Muscle layer of duodenum (tissue), 2 donors: ENCODE data around the gene BAIAP2.

Source experiments
- H3K27ac ChIP-seq: one replicate; pipeline ENCODE4 v1.7.0; 2013; ENCODE audit warnings: mild to moderate bottlenecking, low read length
- H3K27me3 ChIP-seq: one replicate; pipeline ENCODE4 v1.7.0; 2013; ENCODE audit warnings: low read depth, mild to moderate bottlenecking, control low read depth, low read length
- H3K36me3 ChIP-seq, 2 donors: one replicate each; pipeline ENCODE4 v1.7.0; 2013; ENCODE audit warnings: low read length in 2 of 2, control low read depth in 1 of 2, mild to moderate bottlenecking in 1 of 2; ENCODE audit not compliant: insufficient read depth in 2 of 2, control insufficient read depth in 1 of 2
- H3K4me1 ChIP-seq, 2 donors: one replicate each; pipeline ENCODE4 v1.7.0; 2013; ENCODE audit warnings: low read length in 2 of 2, mild to moderate bottlenecking in 2 of 2, control low read depth in 1 of 2, moderate library complexity in 1 of 2; ENCODE audit not compliant: insufficient read depth in 2 of 2, control insufficient read depth in 1 of 2
- H3K4me3 ChIP-seq, 2 donors: one replicate each; pipeline ENCODE4 v1.7.0; 2013; ENCODE audit warnings: low read length in 2 of 2, low read depth in 1 of 2, mild to moderate bottlenecking in 1 of 2
- H3K9me3 ChIP-seq, 2 donors: one replicate each; pipeline ENCODE4 v1.7.0; 2013; ENCODE audit warnings: low read length in 2 of 2, control low read depth in 1 of 2, mild to moderate bottlenecking in 1 of 2; ENCODE audit not compliant: control insufficient read depth in 1 of 2
- donor health status: healthy.

BAIAP2 gene

GRCh38 chr17:81033535-81034167 lies 1.3 kb upstream of the BAIAP2 start:
- Histone ChIP-seq H3K36me3 (peaks cover 0 to 8% of the 10 kb centered on the region in 2 donors), H3K4me1 (peaks cover 14 to 49% of the 10 kb centered on the region in 2 donors), H3K27ac (no peak overlapping the region), H3K4me3 (peak overlapping the region; percentile 66 to 70), H3K27me3 (no peaks in the 10 kb centered on the region), H3K9me3 (no peaks in the 10 kb centered on the region)

DNA sequence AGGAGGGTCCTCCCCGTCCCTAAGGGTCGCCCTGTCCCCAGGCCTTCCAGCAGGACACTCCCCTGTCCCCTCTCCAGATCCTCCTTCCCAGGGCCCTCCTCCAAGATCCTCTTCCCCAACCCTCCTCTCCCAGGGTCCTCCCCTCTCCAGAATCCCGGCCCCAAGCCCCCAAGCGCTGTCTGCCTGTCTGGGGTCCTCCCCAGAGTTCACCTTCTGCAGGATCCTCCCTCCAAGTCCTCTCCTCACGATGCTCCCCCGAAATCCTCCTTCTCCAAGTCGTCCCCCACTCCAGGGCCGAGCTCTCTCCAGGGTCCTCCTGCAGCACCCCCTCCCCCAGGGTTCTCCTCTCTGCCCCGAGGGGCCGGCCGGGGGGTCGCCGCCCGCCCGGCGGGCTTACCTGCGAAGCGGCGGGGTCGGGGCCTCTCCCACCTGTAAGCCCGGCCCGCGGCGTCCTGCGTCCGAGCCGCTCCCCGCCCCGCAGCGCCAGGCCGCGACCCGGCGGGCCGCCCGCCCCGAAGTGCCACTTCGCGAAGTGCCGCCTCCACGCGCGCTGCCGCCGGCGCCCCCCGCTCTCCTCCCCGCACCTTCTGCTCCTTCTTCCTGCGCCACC lies 678 bp upstream of the BAIAP2 start:
- Histone ChIP-seq H3K9me3 (no peaks in the 10 kb centered on the region), H3K4me3 (peak overlapping the region; percentile 66 to 70), H3K36me3 (peaks cover 0 to 8% of the 10 kb centered on the region in 2 donors), H3K27ac (no peak overlapping the region), H3K4me1 (peaks cover 14 to 55% of the 10 kb centered on the region in 2 donors), H3K27me3 (no peaks in the 10 kb centered on the region)

DNA sequence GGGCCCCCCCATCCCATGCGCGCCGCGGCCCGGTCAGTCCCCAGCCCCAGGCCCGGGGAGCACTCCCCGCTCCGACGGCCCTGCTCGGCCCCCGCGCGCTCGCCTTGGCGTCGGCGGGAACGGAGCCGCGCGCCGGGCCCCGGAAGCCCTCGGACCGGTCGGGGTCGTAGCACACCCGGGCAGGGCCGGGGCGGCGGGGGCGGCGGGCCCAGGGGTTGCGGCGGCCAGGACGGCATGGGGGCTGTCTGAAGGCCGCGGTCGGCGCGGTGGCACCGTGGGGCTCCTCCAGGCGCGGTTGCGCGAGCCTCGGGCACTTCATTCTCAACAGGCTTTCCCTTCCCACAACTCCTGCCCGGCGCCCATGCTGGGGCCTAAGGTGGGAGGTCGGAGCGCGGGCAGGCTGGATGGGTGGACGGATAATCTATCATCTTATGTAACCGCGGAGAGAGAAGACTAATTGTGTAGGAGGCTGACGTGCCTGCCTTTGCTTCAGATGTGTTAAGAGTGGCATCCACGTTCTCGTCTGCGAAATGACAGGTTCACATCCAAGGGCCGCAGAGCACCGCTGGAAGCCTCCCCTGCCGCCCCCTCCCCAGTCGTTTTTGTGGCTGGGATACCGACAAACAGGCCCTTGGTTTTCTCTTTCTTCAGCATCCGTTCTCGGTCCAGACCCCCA lies 708 bp downstream of the BAIAP2 start:
- H3K4me1 ChIP-seq: peaks cover 14 to 69% of the 10 kb centered on the region in 2 donors
- peak overlapping the region; percentile 60 to 77 for H3K4me3 ChIP-seq
- no peaks in the 10 kb centered on the region for H3K9me3 ChIP-seq
- H3K27me3 ChIP-seq: no peaks in the 10 kb centered on the region
- peaks cover 0 to 8% of the 10 kb centered on the region in 2 donors for H3K36me3 ChIP-seq
- peak overlapping the region; percentile 27 for H3K27ac ChIP-seq

DNA sequence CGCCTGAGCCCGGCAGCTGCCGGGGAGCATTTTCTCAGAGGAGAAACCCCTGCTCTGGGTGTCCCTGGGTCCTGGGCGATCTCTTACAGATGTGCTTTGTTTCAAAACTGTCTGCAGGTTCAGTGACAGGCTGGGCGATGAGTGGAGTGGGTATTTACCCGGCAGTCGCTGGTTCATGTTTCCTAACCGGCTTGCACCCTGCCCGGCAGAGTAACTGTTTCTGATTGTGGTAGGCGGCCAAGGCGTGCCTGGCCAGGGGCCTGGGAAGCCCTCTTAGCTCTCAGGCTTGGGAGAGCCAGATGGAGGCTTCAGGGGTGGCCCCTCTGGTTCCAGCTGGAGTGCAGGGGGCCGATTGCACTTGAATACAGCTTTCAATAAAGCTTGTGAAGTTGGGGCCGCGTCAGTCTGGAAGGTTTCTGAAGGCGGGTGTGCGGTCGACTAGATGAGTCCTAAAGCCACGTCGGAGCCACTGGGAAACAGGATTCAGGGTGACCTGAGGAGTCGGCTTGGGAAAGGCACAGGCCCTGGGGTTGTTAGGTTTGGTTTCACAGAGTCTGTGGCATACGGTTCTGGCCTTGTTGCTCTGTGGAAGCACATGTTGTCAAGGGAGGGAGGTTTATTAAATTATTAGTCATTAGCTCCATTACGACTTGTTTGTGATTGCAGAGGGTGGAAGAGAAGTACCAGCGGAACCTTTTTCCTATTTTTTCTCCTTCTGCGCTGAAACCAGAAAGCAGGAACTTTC lies 1.4 kb downstream of the BAIAP2 start:
- Histone ChIP-seq H3K4me1 (peaks cover 14 to 75% of the 10 kb centered on the region in 2 donors), H3K36me3 (peaks cover 0 to 8% of the 10 kb centered on the region in 2 donors), H3K27ac (peak overlapping the region; percentile 27), H3K4me3 (peak overlapping the region; percentile 60 to 77), H3K9me3 (no peaks in the 10 kb centered on the region), H3K27me3 (no peaks in the 10 kb centered on the region)

DNA sequence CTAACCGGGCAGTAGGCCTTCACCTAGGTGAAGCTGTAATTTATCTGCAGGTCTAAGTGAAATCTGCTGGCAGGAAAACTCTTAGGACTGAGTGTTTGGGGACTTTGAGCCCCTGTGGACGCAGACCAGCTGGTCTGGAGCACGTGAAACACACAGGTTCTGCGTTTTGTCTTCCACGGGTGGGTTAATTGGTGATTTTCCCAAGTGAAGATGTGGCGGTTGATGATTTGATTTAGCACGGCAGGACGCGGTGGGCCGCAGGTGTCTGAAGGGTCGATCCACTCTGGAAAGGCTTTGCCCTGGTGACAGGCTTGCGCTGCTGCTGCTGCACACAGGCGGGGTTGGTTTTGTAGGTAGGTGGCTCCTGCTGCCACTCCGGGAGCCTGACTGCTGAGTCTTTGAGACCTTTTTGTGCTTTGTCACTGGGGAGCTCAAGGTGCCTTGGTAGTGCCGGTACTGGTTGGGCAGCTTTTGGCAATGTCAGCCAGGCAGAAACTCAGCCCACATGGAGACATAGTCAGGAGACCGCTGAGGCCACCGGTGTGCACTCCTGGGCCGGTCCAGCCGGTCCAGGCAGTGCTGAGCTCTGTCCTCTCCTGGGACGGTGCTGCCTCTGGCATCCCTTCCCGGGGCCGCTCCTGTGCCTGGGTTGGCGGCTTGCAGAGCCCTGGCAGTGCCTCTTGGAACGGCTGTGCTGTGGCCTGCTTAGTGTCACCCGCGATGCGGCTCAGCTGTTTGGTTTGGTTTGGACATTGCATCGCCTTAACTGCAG lies 2.3 kb downstream of the BAIAP2 start:
- H3K36me3 ChIP-seq: peaks cover 0 to 2% of the 10 kb centered on the region in 2 donors
- no peaks in the 10 kb centered on the region for H3K27me3 ChIP-seq
- H3K4me1 ChIP-seq: peaks cover 14 to 69% of the 10 kb centered on the region in 2 donors
- H3K4me3 ChIP-seq: peak overlapping the region; percentile 60 to 77
- no peaks in the 10 kb centered on the region for H3K9me3 ChIP-seq
- H3K27ac ChIP-seq: peak overlapping the region; percentile 27

GRCh38 chr17:81037798-81038733 lies 3.1 kb downstream of the BAIAP2 start:
- H3K4me3 ChIP-seq: peak overlapping the region in 1 of 2 donors; percentile 77
- peaks cover 14 to 67% of the 10 kb centered on the region in 2 donors for H3K4me1 ChIP-seq
- H3K27ac ChIP-seq: no peak overlapping the region
- no peaks in the 10 kb centered on the region for H3K27me3 ChIP-seq
- no peaks in the 10 kb centered on the region for H3K9me3 ChIP-seq
- H3K36me3 ChIP-seq: no peaks in the 10 kb centered on the region

DNA sequence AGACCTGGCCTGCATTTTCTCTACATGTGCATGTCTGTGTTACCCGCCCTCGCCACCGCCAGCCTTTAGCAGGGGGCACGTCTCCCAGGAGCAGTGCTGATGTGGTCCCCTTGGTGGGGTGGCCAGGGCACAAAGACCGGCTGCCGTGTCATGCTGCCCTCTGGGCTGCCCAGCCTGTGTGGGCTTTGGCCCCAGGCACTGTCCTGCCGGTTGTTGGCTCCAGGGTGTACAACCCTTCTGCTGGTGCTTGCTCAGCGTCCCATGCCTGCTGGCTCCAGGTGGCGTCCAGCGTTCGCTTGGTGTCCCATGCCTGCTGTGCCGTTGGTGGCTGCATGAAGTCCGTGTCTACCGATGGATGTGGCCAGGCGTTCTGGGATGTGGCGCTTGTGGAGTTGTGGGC lies 4.1 kb downstream of the BAIAP2 start:
- peaks cover 8 to 67% of the 10 kb centered on the region in 2 donors for H3K4me1 ChIP-seq
- H3K27me3 ChIP-seq: no peaks in the 10 kb centered on the region
- no peaks in the 10 kb centered on the region for H3K9me3 ChIP-seq
- H3K36me3 ChIP-seq: no peaks in the 10 kb centered on the region
- H3K4me3 ChIP-seq: no peak overlapping the region
- H3K27ac ChIP-seq: no peak overlapping the region

DNA sequence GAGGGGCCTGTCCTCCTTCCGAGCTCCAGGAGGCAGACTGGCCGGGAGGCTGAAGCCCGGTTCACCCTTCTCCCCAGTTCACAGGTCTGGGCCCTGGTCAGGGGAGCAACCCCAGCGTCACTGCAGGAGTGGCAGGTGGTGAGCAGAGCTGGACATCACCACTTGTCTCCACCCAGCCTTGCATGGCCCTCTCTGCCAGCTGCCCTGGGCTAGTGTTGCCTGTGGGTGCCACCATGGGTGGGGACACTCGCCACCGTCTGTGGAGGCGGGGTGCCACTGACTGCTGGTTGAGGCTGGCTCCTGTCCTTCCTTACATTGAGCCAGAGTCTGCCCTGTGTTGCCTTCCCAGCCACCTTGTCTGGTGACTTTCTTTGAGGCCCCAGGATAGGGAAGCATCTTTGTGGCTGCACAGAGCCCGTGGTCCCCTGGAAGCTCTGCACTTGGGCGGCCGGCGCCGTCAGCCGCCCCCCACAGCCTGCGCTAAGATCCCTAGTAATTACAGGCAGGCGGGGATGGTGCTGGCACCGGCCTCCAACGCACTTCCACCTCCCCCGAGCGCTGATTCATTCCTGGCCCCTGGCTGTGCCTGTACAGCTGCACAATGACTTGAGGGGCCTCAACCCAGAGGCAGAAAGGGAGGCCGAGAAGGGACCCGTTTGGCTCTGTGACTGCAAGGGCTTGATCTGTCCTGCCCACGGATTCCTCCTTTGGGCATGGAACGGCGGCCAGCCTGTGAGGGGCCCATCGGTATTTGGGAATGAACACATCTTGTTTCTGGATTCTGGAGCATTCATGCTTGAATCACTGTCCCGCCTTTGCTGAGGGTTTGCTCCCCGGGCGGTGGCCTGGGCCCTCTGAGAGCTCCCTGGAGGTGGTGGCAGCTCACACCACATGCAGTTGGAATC lies 5.2 kb downstream of the BAIAP2 start:
- no peaks in the 10 kb centered on the region for H3K36me3 ChIP-seq
- H3K4me1 ChIP-seq: peaks cover 8 to 75% of the 10 kb centered on the region in 2 donors
- H3K27me3 ChIP-seq: no peaks in the 10 kb centered on the region
- H3K27ac ChIP-seq: no peak overlapping the region
- peak overlapping the region in 1 of 2 donors; percentile 26 for H3K4me3 ChIP-seq
- no peaks in the 10 kb centered on the region for H3K9me3 ChIP-seq

DNA sequence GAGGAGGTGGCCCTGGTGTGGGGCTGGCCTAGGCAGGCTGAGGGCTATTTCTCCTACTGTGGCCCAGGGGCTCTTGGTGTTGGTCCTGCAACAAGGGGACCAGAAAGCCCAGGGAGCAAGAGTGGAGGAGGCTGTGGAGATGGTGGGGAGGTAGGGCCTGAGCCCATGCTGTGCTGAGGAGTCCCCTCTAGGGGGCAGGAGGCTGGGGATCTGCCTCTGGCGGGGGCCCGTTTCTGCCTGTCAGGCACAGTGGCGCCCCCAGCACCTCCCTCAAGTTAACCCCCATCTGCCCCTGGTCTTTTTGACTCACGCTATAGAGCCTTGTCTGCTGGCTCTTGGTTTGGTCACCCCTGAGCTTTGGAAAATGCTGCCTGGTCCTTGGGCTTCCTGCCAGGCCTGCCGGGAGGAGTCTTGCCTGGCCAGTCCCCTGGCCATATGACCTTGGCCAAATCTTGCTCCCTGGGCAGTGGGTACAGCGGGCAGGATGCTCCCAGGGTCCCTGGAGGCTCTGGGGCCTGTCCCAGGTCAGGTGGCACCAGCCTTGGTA lies 5.9 kb downstream of the BAIAP2 start:
- no peak overlapping the region for H3K27ac ChIP-seq
- no peaks in the 10 kb centered on the region for H3K36me3 ChIP-seq
- peaks cover 13 to 81% of the 10 kb centered on the region in 2 donors for H3K4me1 ChIP-seq
- H3K27me3 ChIP-seq: no peaks in the 10 kb centered on the region
- no peaks in the 10 kb centered on the region for H3K9me3 ChIP-seq
- peak overlapping the region in 1 of 2 donors; percentile 26 for H3K4me3 ChIP-seq
